ENCODE measurements around the gene GDPD3.

The GDPD3 gene

DNA sequence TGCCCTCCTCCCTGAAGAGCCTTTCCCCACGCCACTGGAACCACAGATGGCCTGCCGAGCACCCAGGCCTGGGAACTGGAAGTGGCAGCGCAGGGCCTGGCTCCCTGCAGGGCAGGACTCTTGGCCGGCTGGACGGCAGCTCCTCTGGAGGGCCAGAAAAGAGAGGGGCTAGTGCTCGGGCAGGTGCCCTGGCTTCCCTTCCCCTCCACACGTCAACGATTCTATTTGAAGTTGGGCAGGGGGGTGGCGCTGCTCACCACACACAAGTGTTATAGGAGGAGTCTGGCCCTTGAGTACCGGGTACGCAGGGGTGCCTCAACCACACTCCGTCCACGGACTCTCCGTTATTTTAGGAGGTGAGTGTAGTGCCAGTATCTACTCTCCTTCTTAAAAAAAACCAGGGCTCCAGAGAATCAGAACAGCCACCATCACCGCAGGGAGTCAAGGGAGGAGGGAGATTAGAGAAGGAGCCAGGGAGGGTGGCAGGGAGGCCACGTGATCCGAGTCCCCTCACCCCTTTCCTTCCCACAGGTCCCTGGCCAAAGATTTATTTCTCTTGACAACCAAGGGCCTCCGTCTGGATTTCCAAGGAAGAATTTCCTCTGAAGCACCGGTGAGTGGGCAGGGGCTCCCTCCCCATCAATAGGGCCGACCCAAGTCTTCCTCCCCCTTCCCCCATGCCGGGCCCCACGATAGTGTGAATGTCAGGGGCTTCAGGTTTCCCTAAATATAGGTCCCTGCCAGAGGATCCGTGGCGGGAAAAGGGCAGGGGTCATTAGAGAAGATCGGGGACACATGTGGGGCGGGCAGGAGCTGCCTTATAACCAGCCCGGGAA, 49.2 kb downstream of the GDPD3 start:
- in situ Hi-C loops (cut with MboI; ENCODE audit: low sequenced_read_pairs): no loop called here

- in situ Hi-C loops (cut with MboI; ENCODE audit: low sequenced_read_pairs): no loop called here
Observed at GRCh38 chr16:30063278-30063892, 50.0 kb downstream of the GDPD3 start.

DNA sequence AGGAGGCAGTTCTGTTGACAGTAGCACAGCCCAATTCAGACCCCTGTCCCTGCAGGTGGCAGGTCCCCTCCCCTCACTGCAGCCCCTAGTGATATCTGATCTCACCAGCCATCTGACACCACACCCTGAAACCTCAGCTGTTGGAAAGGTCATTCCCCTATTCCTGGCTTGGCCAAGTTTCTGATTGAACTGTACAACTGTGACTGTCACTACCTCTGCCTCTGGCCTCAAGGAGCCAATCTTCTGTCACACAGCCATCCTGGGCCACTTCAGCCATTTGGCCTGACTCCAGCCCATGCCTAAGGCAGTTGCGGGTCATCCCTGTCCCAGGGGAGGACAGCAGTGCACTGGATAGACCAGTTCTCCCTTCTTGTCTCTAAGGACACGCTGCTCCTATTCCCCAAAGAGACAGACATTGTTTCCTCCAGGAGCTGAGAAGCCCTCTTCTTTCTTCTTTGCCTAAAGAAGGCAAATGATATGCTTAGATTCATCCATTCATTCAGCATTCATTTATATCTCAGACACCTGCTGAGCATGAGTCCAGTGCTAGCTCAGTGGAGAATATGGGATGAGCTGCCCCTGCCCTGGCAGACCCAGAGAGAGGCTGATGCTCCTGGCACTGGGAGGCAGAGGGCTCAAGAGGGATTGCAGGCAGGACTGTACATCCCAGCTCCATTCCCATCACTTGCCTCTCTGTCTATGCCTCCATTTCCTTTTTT, 52.3 kb downstream of the GDPD3 start:
- in situ Hi-C loops (cut with MboI; ENCODE audit: low sequenced_read_pairs): no loop called here

- in situ Hi-C loops (cut with MboI; ENCODE audit: low sequenced_read_pairs): no loop called here
Observed at GRCh38 chr16:30060346-30060745, 53.0 kb downstream of the GDPD3 start.

DNA sequence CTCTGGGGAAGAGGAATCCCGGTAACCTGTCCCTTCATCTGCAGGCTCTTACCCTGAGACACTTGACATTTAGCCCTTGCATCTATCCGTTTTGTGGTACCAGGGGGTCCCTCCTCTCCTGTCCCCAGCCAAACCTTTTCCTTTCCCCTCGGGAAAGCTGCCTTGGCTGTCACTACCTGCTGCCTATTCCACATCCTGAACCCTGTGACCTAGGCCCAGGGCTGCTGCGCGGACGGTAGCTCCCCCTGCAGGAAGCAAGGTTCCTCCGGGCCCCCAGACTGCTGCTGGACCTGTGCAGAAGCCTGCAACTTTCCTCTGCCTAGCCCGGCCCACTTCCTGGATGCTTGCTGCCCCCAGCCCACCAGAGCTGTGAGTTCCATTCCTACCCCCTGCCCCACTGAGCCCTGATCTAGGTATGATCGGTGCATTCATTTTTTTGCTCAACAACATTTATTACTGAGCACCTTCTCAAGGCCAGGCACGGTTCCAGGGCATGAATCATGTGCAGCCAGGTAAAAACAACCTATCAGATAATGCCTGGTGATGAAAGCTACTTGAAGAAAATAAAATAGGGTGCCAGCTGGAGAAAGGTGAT, 58.3 kb downstream of the GDPD3 start:
- in situ Hi-C loops (cut with MboI; ENCODE audit: low sequenced_read_pairs): no loop called here
